ENCODE data around the gene DDIT4. TPM values are rescaled to one million over a fixed set of nuclear protein-coding genes. Genes with fewer than 3 reads are reported as not detected.

DDIT4 gene
- total RNA-seq, 1 experiment from 2014 or later, result 872 TPM

Other genes with a start within 250 kb of the DDIT4 start
- gene SPOCK2, start 185.4 kb upstream of the DDIT4 start, total RNA-seq (2022), result 1.2 and 1.3 TPM in 2 replicates
- gene ANAPC16, start 57.9 kb upstream of the DDIT4 start, total RNA-seq (2022), result 97.0 and 110 TPM in 2 replicates
- gene ASCC1, start 57.6 kb upstream of the DDIT4 start, total RNA-seq (2022), result 26.3 and 31.6 TPM in 2 replicates
- 64.7 and 68.1 TPM in 2 replicates for gene DNAJB12, start 81.0 kb downstream of the DDIT4 start, total RNA-seq (2022)

All from MCF 10A (cell line).